OCI-LY1 (cell line): ENCODE data around the gene AURKB.

Experiments
- H2AFZ ChIP-seq: fragments of 200-600 bp; sonication (generic), shearing (Covaris generic); 2 replicates; pipeline ENCODE4 v1.6.0; 2014; ENCODE audit warnings: antibody characterized with exemption, mild to moderate bottlenecking, low read length
- H3F3A ChIP-seq: fragments of 200-600 bp; sonication (generic), shearing (Covaris generic); 2 replicates; pipeline ENCODE4 v1.6.0; 2014; ENCODE audit warnings: mild to moderate bottlenecking, antibody characterized with exemption, low read length, moderate library complexity; ENCODE audit not compliant: insufficient read depth
- H3K27ac ChIP-seq: fragments of 200-600 bp; sonication (generic); 2 replicates; pipeline ENCODE4 v1.5.1; 2014; ENCODE audit warnings: low read length, mixed run types, mild to moderate bottlenecking, low read depth; ENCODE audit not compliant: poor library complexity, severe bottlenecking
- H3K27me3 ChIP-seq: fragments of 200-600 bp; sonication (generic); 2 replicates; pipeline ENCODE4 v1.6.0; 2014; ENCODE audit warnings: antibody characterized with exemption, mild to moderate bottlenecking, low read length, moderate library complexity; ENCODE audit not compliant: insufficient read depth
- H3K36me3 ChIP-seq: fragments of 200-600 bp; sonication (generic); 2 replicates; pipeline ENCODE4 v1.6.1; 2014; ENCODE audit warnings: mild to moderate bottlenecking, antibody characterized with exemption, low read length, moderate library complexity, mixed read lengths; ENCODE audit not compliant: insufficient read depth
- H3K4me1 ChIP-seq: fragments of 200-600 bp; sonication (generic); 2 replicates; pipeline ENCODE4 v1.5.1; 2014; ENCODE audit warnings: mild to moderate bottlenecking, low read length, moderate library complexity; ENCODE audit not compliant: insufficient read depth, severe bottlenecking
- H3K4me2 ChIP-seq: fragments of 200-600 bp; sonication (generic), shearing (Covaris generic); 2 replicates; pipeline ENCODE4 v1.6.1; 2014; ENCODE audit warnings: low read length
- H3K4me3 ChIP-seq: fragments of 200-600 bp; sonication (generic); 2 replicates; pipeline ENCODE4 v1.5.1; 2014; ENCODE audit warnings: low read length, low read depth, mild to moderate bottlenecking, mixed read lengths; ENCODE audit not compliant: poor library complexity, severe bottlenecking
- H3K79me2 ChIP-seq: fragments of 200-600 bp; shearing (Covaris generic); 2 replicates; pipeline ENCODE4 v1.6.1; 2016; ENCODE audit warnings: mixed run types, low read length, mixed read lengths; ENCODE audit not compliant: insufficient read depth
- H3K9ac ChIP-seq: fragments of 200-600 bp; sonication (generic), shearing (Covaris generic); 2 replicates; pipeline ENCODE4 v1.6.1; 2014; ENCODE audit warnings: mild to moderate bottlenecking, low read length, mixed read lengths
- H3K9me2 ChIP-seq: fragments of 200-600 bp; sonication (generic), shearing (Covaris generic); 2 replicates; pipeline ENCODE4 v1.6.1; 2014; ENCODE audit warnings: low read depth, mild to moderate bottlenecking, low read length, mixed read lengths
- H3K9me3 ChIP-seq: fragments of 200-600 bp; shearing (Covaris generic); 2 replicates; pipeline ENCODE4 v1.6.1; 2014; ENCODE audit warnings: low read length, mixed read lengths
- H4K20me1 ChIP-seq: fragments of 200-600 bp; sonication (generic), shearing (Covaris generic); 2 replicates; pipeline ENCODE4 v1.6.0; 2016; ENCODE audit warnings: mild to moderate bottlenecking, low read length; ENCODE audit not compliant: insufficient read depth
- EZH2 ChIP-seq: fragments of 200-600 bp; sonication (generic), shearing (Covaris generic); IDR thresholded peaks from 2 replicates; pipeline ENCODE4 v1.8.0; 2017; ENCODE audit warnings: borderline replicate concordance, mixed run types, mild to moderate bottlenecking, antibody characterized with exemption, low read length, moderate library complexity, mixed read lengths
- TF ChIP-seq, protein P1 (sequence below): fragments of 200-600 bp; sonication (generic), shearing (Covaris generic); IDR thresholded peaks from 2 replicates; pipeline ENCODE4 v1.5.1; 2017; ENCODE audit warnings: mild to moderate bottlenecking, antibody characterized with exemption, low read length, moderate library complexity, mixed read lengths

Gene AURKB

GRCh38 chr17:8164815-8165131 lies 45.6 kb downstream of the AURKB start:
- H3K27ac ChIP-seq: peak overlapping the region; percentile 92
- no peaks in the 10 kb centered on the region for H3K9me3 ChIP-seq
- H3K27me3 ChIP-seq: no peaks in the 10 kb centered on the region
- peaks cover 15% of the 10 kb centered on the region for H3K36me3 ChIP-seq
- H2AFZ ChIP-seq: no peak overlapping the region
- H3F3A ChIP-seq: no peaks in the 10 kb centered on the region
- no peak for TF ChIP-seq EZH2
- TF ChIP-seq, protein P1, sequence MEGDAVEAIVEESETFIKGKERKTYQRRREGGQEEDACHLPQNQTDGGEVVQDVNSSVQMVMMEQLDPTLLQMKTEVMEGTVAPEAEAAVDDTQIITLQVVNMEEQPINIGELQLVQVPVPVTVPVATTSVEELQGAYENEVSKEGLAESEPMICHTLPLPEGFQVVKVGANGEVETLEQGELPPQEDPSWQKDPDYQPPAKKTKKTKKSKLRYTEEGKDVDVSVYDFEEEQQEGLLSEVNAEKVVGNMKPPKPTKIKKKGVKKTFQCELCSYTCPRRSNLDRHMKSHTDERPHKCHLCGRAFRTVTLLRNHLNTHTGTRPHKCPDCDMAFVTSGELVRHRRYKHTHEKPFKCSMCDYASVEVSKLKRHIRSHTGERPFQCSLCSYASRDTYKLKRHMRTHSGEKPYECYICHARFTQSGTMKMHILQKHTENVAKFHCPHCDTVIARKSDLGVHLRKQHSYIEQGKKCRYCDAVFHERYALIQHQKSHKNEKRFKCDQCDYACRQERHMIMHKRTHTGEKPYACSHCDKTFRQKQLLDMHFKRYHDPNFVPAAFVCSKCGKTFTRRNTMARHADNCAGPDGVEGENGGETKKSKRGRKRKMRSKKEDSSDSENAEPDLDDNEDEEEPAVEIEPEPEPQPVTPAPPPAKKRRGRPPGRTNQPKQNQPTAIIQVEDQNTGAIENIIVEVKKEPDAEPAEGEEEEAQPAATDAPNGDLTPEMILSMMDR: no peak
- H3K4me2 ChIP-seq: peak overlapping the region; percentile 90; the same call in 1 of the 2 replicates
- H3K9ac ChIP-seq: peak overlapping the region; percentile 91; the same call in 1 of the 2 replicates
- H3K79me2 ChIP-seq: peaks cover 9% of the 10 kb centered on the region; the same call in 1 of the 2 replicates
- H3K4me1 ChIP-seq: peaks cover 44% of the 10 kb centered on the region
- H3K9me2 ChIP-seq: no peaks in the 10 kb centered on the region
- no peaks in the 10 kb centered on the region for H4K20me1 ChIP-seq
- H3K4me3 ChIP-seq: peak overlapping the region; percentile 99

- TF ChIP-seq, protein P1: no peak
- TF ChIP-seq EZH2: no peak
- H3K4me2 ChIP-seq: peak overlapping the region; percentile 90
- peak overlapping the region; percentile 99 for H3K4me3 ChIP-seq
- H2AFZ ChIP-seq: no peak overlapping the region
- H3F3A ChIP-seq: no peaks in the 10 kb centered on the region
- H3K27me3 ChIP-seq: no peaks in the 10 kb centered on the region
- peak overlapping the region; percentile 91 for H3K9ac ChIP-seq
- peaks cover 21% of the 10 kb centered on the region for H3K36me3 ChIP-seq
- H4K20me1 ChIP-seq: no peaks in the 10 kb centered on the region
- H3K4me1 ChIP-seq: peaks cover 46% of the 10 kb centered on the region
- no peaks in the 10 kb centered on the region for H3K9me3 ChIP-seq
- H3K27ac ChIP-seq: peak overlapping the region; percentile 92
- peaks cover 9% of the 10 kb centered on the region; the same call in 1 of the 2 replicates for H3K79me2 ChIP-seq
- H3K9me2 ChIP-seq: no peaks in the 10 kb centered on the region
Observed at GRCh38 chr17:8163978-8164814, 46.2 kb downstream of the AURKB start.

DNA sequence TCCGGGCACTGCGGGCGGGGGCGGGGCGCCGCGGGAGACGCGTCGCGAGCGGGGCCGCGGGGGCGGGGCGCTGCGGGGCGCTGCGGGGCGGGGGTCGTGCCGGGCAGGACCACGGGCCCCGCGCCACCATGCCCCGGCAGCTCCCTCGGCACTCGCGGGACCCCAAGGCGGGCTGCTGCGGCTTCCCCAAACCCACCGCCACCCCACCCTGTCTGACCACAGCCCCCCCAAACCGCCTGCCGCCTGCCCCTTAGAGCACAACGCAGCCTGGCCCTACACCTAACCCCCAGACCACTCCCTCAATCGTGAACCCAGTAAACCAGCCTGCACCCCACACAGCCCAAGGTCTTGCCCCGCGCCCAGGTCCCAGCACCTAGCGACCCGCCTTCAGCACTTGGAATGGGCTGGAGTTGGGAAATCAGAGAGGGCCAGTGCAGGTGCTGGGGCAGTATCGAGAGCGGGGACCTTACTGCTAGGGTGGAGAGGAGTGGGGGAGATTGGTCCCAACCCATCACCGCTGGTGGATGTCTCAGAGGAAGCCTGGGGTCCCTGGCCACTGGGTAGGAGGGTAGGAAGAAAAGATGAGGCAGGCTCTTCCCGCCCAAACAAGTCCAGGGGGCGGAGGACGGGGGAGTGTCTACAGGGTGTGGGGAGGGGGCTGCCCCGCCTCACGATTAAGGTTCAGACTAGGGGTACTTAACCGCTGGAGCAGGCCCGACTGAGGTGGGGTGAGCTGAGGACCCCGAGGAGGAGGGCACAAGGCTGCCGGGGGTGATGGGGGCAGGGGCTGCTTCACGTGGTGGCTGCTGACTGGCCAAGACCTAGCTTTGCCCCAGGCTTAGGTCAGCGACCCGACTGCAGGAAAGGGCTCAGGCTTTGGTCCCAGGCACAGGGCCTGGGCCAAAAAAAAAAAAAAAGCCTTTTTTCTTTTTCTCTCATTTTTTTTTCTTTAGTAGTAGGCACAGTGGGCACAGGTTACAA lies 47.1 kb downstream of the AURKB start:
- Histone ChIP-seq H3K4me3 (peak overlapping the region; percentile 99), H3K9me3 (no peaks in the 10 kb centered on the region), H2AFZ (no peak overlapping the region)

More for the DNA sequence above, 47.1 kb downstream of the AURKB start:
- Histone ChIP-seq H3K27ac (peak overlapping the region; percentile 92), H3K9ac (peak overlapping the region; percentile 99), H3F3A (no peaks in the 10 kb centered on the region), H3K4me2 (peak overlapping the region; percentile 90), H3K27me3 (no peaks in the 10 kb centered on the region), H3K4me1 (peaks cover 46% of the 10 kb centered on the region), H3K79me2 (peaks cover 9% of the 10 kb centered on the region; the same call in 1 of the 2 replicates), H4K20me1 (no peaks in the 10 kb centered on the region), H3K9me2 (no peaks in the 10 kb centered on the region), H3K36me3 (peaks cover 24% of the 10 kb centered on the region)
- TF ChIP-seq, protein P1: no peak
- no peak for TF ChIP-seq EZH2
